Right lobe of liver (tissue), 6 donors: ENCODE measurements around the gene DSCAML1. TPM values are rescaled to one million over a fixed set of nuclear protein-coding genes. Genes with fewer than 3 reads are reported as not detected.

ENCODE experiments used
- ATAC-seq, 4 donors: fragments of 200-7000 bp; cut with Tn5 transposase; one replicate each; pipeline ENCODE4 v1.9.1; 2020; ENCODE audit warnings: mild to moderate bottlenecking in 4 of 4, moderate library complexity in 4 of 4
- DNase-seq, 3 donors: peaks; one replicate each; pipeline ENCODE4 v3.0.0-alpha.2; 2020
- H3K27ac ChIP-seq, 3 donors: fragments of 200-600 bp; one replicate each; pipeline ENCODE4 v1.8.0; 2022
- H3K27me3 ChIP-seq, 2 donors: fragments of 200-600 bp; one replicate each; pipeline ENCODE4 v1.8.0; 2022
- H3K36me3 ChIP-seq, 4 donors: fragments of 200-600 bp; sonication (generic) in 1 of 4; one replicate each; pipeline versions ENCODE4 v1.5.1 to v1.8.0; 2017 to 2022; ENCODE audit warnings: control low read depth in 1 of 4
- H3K4me1 ChIP-seq, 4 donors: fragments of 200-600 bp; sonication (generic) in 1 of 4; one replicate each; pipeline versions ENCODE4 v1.5.1 to v1.8.0; 2017 to 2022; ENCODE audit warnings: control low read depth in 1 of 4
- H3K4me3 ChIP-seq, 3 donors: fragments of 200-600 bp; one replicate each; pipeline ENCODE4 v1.8.0; 2022
- H3K9me3 ChIP-seq, 4 donors: fragments of 200-600 bp; sonication (generic) in 1 of 4; one replicate each; pipeline versions ENCODE4 v1.5.1 to v1.8.0; 2017 to 2022; ENCODE audit warnings: control low read depth in 1 of 4
- CTCF ChIP-seq, 4 donors: fragments of 200-600 bp in 3 of 4; fragments of 450-650 bp in 1 of 4; IDR thresholded peaks; one replicate each; pipeline versions ENCODE4 v1.5.1 to v1.8.0; 2016 to 2022; ENCODE audit warnings: antibody characterized with exemption in 4 of 4, mild to moderate bottlenecking in 2 of 4
- POLR2A ChIP-seq: fragments of 450-650 bp; IDR thresholded peaks from one replicate; pipeline ENCODE4 v1.6.1; 2017; ENCODE audit warnings: antibody characterized with exemption, mild to moderate bottlenecking
- WGBS: methylation state at CpG from one replicate; pipeline ENCODE4 v1.1.6; 2018; ENCODE audit warnings: low coverage, low lambda C conversion rate; ENCODE audit not compliant: insufficient coverage; ENCODE audit errors: missing lambda C conversion rate; 5-methylcytosine and 5-hydroxymethylcytosine counted together
- intact Hi-C, 2 donors: fragments of 100-400 bp; cut with DNase I; formaldehyde crosslinking; loops; one replicate each; pipeline versions ENCODE4 v1.11.2 to v1.14.1; 2022
- total RNA-seq, 6 experiments: library from RNA; depleted of rRNA in 2 of 6; stranded (reverse); fragments of >200 nt in 2 of 6; fragmentation: NEBNext Ultra II Directional in 3 of 6; extraction: Animal tissue kit (Norgen Biotek cat#: 25700) in 3 of 6; gene quantifications; one replicate each; pipeline versions ENCODE4 v1.1.0 to v1.2.4, GENCODE V29; 2016 to 2023
- donor health status: DM: no; HTN: yes; CAD: no.
- donor health status: DM: no; HTN: no; CAD: no.
- donor health status: DM: no; HTN: no; CAD: no.
- donor health status: DM: no; HTN: yes; CAD: no.
- donor health status: DM: no; HTN: yes; CAD: no.

DSCAML1 gene
- total RNA-seq, 6 experiments from 2014 or later, result 0.06 to 0.92 (median 0.22) TPM; not detected in 1

GRCh38 chr11:117593065-117593464 is 204.0 kb downstream of the DSCAML1 start:
- DNase-seq, result no peak
- TF ChIP-seq CTCF (IDR thresholded peaks at IDR 0.05) (no peak), POLR2A (no peak)
- Histone ChIP-seq H3K27ac (no peak overlapping the region), H3K4me3 (no peak overlapping the region), H3K4me1 (no peaks in the 10 kb centered on the region), H3K27me3 (no peaks in the 10 kb centered on the region), H3K36me3 (no peaks in the 10 kb centered on the region), H3K9me3 (no peaks in the 10 kb centered on the region)
- WGBS, result 60% methylated on average over 4 of the region's 10 CpGs
- ATAC-seq, result no peak
- intact Hi-C loops, result no loop called here

- DNase-seq (no peak), ATAC-seq (no peak)
- no peak overlapping the region for H3K4me3 ChIP-seq
- H3K27me3 ChIP-seq, result no peaks in the 10 kb centered on the region
- H3K4me1 ChIP-seq, result no peaks in the 10 kb centered on the region
- 62% methylated on average over 8 of the region's 16 CpGs for WGBS
- H3K27ac ChIP-seq, result no peak overlapping the region
- TF ChIP-seq POLR2A (no peak), CTCF (IDR thresholded peaks at IDR 0.05) (no peak)
- no peaks in the 10 kb centered on the region for H3K36me3 ChIP-seq
- intact Hi-C loops, result no loop called here
- H3K9me3 ChIP-seq, result no peaks in the 10 kb centered on the region
Observed at GRCh38 chr11:117591316-117592039, 205.5 kb downstream of the DSCAML1 start.

DNA sequence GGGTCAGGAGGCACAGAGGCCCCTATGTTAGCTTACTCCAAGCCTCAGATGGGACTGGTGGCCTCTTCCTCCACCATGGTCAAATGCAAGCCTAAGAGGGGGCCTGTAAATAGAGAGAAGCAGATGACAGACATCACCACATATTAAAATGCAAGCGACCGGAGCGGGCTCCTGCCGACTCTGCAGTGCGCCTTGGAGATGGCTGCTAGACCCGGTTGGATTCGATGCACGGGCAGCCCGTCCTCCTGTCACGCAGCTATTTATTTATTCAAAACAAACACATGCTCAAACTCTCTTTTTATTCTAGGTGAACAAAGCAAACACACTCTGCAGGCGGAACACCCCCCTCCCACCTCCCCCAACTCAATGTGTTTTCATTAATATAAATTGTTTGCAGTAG is 208.0 kb downstream of the DSCAML1 start:
- no peaks in the 10 kb centered on the region for H3K9me3 ChIP-seq
- no peak for ATAC-seq
- intact Hi-C loops, result no loop called here
- H3K4me1 ChIP-seq, result no peaks in the 10 kb centered on the region
- no peak for TF ChIP-seq POLR2A
- TF ChIP-seq CTCF (IDR thresholded peaks at IDR 0.05), result no peak
- WGBS, result 69% methylated on average over 9 of the region's 11 CpGs
- H3K36me3 ChIP-seq, result no peaks in the 10 kb centered on the region
- H3K4me3 ChIP-seq, result no peak overlapping the region
- DNase-seq, result no peak
- no peaks in the 10 kb centered on the region for H3K27me3 ChIP-seq
- H3K27ac ChIP-seq, result no peak overlapping the region

- no peak for TF ChIP-seq POLR2A
- TF ChIP-seq CTCF (IDR thresholded peaks at IDR 0.05), result no peak
- Histone ChIP-seq H3K4me3 (no peak overlapping the region), H3K36me3 (no peaks in the 10 kb centered on the region), H3K4me1 (no peaks in the 10 kb centered on the region), H3K9me3 (no peaks in the 10 kb centered on the region), H3K27ac (no peak overlapping the region), H3K27me3 (no peaks in the 10 kb centered on the region)
- DNase-seq (no peak), ATAC-seq (no peak)
- WGBS, result 53% methylated on average over 4 of the region's 14 CpGs
- intact Hi-C loops, result no loop called here
Observed at GRCh38 chr11:117588166-117588810, 208.7 kb downstream of the DSCAML1 start.
